SK-N-SH treated with all-trans-retinoic acid at 6 μM for 48 hours (cell line): ENCODE measurements around the gene TNFRSF4.
"Not testable (repeated sequence)": the region's sequence is repeated elsewhere in the genome, so short reads cannot be mapped to it uniquely, and the experiment has no call there.

ENCODE experiments used
- ATAC-seq: fragments of 200-7000 bp; cut with Tn5 transposase; 3 replicates; pipeline ENCODE4 v1.9.1; 2020; ENCODE audit warnings: mild to moderate bottlenecking, moderate library complexity
- ARNTL ChIP-seq: fragments of 450-650 bp; formaldehyde crosslinking; IDR thresholded peaks from 2 replicates; pipeline ENCODE4 v1.5.0; 2020; ENCODE audit warnings: low read depth, mild to moderate bottlenecking, moderate library complexity, borderline replicate concordance
- BACH2 ChIP-seq: fragments of 250-450 bp; sonication (Bioruptor Pico); IDR thresholded peaks from 2 replicates; pipeline ENCODE4 v1.9.0; 2021; ENCODE audit warnings: mild to moderate bottlenecking, borderline replicate concordance
- CSDC2 ChIP-seq: fragments of 250-450 bp; sonication (Bioruptor Pico); IDR thresholded peaks from 2 replicates; pipeline ENCODE4 v1.5.0; 2020; ENCODE audit warnings: mild to moderate bottlenecking, moderate library complexity
- GLIS3 ChIP-seq: fragments of 250-450 bp; sonication (Bioruptor Pico); IDR thresholded peaks from 2 replicates; pipeline ENCODE4 v1.5.0; 2020; ENCODE audit warnings: mild to moderate bottlenecking, moderate library complexity
- ISL1 ChIP-seq: fragments of 250-450 bp; sonication (Bioruptor Pico); IDR thresholded peaks from 2 replicates; pipeline ENCODE4 v2.1.2; 2022; ENCODE audit warnings: mild to moderate bottlenecking, moderate library complexity
- OSR1 ChIP-seq: fragments of 250-450 bp; sonication (Bioruptor Pico); IDR thresholded peaks from 2 replicates; pipeline ENCODE4 v1.8.0; 2022; ENCODE audit warnings: moderate library complexity, mild to moderate bottlenecking, inconsistent platforms
- PPARA ChIP-seq: fragments of 250-450 bp; sonication (Bioruptor Pico); IDR thresholded peaks from 2 replicates; pipeline ENCODE4 v1.5.0; 2020; ENCODE audit warnings: mild to moderate bottlenecking, borderline replicate concordance
- RARB ChIP-seq: fragments of 250-450 bp; sonication (Bioruptor Pico); IDR thresholded peaks from 2 replicates; pipeline ENCODE4 v1.8.0; 2021; ENCODE audit warnings: mild to moderate bottlenecking, moderate library complexity
- SNAI2 ChIP-seq: fragments of 250-450 bp; sonication (Bioruptor Pico); IDR thresholded peaks from 2 replicates; pipeline ENCODE4 v1.5.0; 2020; ENCODE audit warnings: mild to moderate bottlenecking, moderate library complexity
- TCF4 ChIP-seq: fragments of 250-450 bp; sonication (Bioruptor Pico); IDR thresholded peaks from 2 replicates; pipeline ENCODE4 v1.8.0; 2021; ENCODE audit warnings: mild to moderate bottlenecking, moderate library complexity, borderline replicate concordance
- TOX ChIP-seq: fragments of 250-450 bp; sonication (Bioruptor Pico); IDR thresholded peaks from 2 replicates; pipeline ENCODE4 v1.8.0; 2021; ENCODE audit warnings: mild to moderate bottlenecking, moderate library complexity, borderline replicate concordance
- ZC3H10 ChIP-seq: fragments of 250-450 bp; sonication (Bioruptor Pico); IDR thresholded peaks from 2 replicates; pipeline ENCODE4 v1.5.1; 2021; ENCODE audit warnings: mild to moderate bottlenecking, moderate library complexity
- ZFP3 ChIP-seq: fragments of 250-450 bp; sonication (Bioruptor Pico); IDR thresholded peaks from 2 replicates; pipeline ENCODE4 v1.5.0; 2020; ENCODE audit warnings: mild to moderate bottlenecking, moderate library complexity
- ZFP30 ChIP-seq: fragments of 450-650 bp; formaldehyde crosslinking; IDR thresholded peaks from 2 replicates; pipeline ENCODE4 v1.5.0; 2022; ENCODE audit warnings: mild to moderate bottlenecking, moderate library complexity
- ZNF565 ChIP-seq: fragments of 450-650 bp; formaldehyde crosslinking; conservative IDR thresholded peaks from 2 replicates; pipeline ENCODE4 v1.5.0; 2020; ENCODE audit warnings: low read depth, mild to moderate bottlenecking, moderate library complexity
- ZNF70 ChIP-seq: fragments of 450-650 bp; formaldehyde crosslinking; IDR thresholded peaks from 2 replicates; pipeline ENCODE4 v1.5.0; 2020; ENCODE audit warnings: mild to moderate bottlenecking, moderate library complexity
- ZNF8 ChIP-seq: fragments of 450-650 bp; formaldehyde crosslinking; IDR thresholded peaks from 2 replicates; pipeline ENCODE4 v1.5.0; 2020; ENCODE audit warnings: mild to moderate bottlenecking, moderate library complexity
- TF ChIP-seq, protein P1 (sequence below): fragments of 250-450 bp; sonication (Bioruptor Pico); IDR thresholded peaks from 2 replicates; pipeline ENCODE4 v1.5.0; 2020; ENCODE audit warnings: mild to moderate bottlenecking, moderate library complexity
- TF ChIP-seq, protein P2 (sequence below): fragments of 250-450 bp; sonication (Bioruptor Pico); IDR thresholded peaks from 2 replicates; pipeline ENCODE4 v1.5.1; 2020; ENCODE audit warnings: low read depth, mild to moderate bottlenecking, moderate library complexity
- TF ChIP-seq, protein P3 (sequence below): fragments of 250-450 bp; sonication (Bioruptor Pico); IDR thresholded peaks from 2 replicates; pipeline ENCODE4 v1.5.1; 2021; ENCODE audit warnings: mild to moderate bottlenecking, moderate library complexity
- TF ChIP-seq, protein P4 (sequence below): fragments of 250-450 bp; sonication (Bioruptor Pico); IDR thresholded peaks from 2 replicates; pipeline ENCODE4 v1.8.0; 2020; ENCODE audit warnings: mild to moderate bottlenecking, moderate library complexity, borderline replicate concordance
- TF ChIP-seq, protein P5 (sequence below): fragments of 250-450 bp; sonication (Bioruptor Pico); IDR thresholded peaks from 2 replicates; pipeline ENCODE4 v1.8.0; 2021; ENCODE audit warnings: low read depth, mild to moderate bottlenecking, moderate library complexity, borderline replicate concordance

TNFRSF4 gene

DNA sequence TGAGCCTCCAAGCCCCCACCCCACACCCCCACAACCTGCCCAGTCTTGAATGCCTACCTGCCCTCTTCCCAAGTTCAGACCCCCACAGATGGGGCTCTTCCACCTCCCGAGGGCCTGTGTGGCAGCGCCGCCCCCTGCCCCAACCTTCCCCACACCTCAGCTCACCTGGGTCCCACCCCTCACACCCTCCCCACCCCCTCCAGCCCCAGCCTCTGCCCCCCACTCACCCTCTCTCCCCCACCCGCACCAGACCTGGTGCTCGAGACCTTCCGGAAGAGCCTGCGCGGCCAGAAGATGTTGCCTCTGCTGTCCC is 16.8 kb downstream of the TNFRSF4 start:
- no peak for ATAC-seq
- TF ChIP-seq TOX (CRISPR knock-in tag): no peak
- TF ChIP-seq, protein P1, sequence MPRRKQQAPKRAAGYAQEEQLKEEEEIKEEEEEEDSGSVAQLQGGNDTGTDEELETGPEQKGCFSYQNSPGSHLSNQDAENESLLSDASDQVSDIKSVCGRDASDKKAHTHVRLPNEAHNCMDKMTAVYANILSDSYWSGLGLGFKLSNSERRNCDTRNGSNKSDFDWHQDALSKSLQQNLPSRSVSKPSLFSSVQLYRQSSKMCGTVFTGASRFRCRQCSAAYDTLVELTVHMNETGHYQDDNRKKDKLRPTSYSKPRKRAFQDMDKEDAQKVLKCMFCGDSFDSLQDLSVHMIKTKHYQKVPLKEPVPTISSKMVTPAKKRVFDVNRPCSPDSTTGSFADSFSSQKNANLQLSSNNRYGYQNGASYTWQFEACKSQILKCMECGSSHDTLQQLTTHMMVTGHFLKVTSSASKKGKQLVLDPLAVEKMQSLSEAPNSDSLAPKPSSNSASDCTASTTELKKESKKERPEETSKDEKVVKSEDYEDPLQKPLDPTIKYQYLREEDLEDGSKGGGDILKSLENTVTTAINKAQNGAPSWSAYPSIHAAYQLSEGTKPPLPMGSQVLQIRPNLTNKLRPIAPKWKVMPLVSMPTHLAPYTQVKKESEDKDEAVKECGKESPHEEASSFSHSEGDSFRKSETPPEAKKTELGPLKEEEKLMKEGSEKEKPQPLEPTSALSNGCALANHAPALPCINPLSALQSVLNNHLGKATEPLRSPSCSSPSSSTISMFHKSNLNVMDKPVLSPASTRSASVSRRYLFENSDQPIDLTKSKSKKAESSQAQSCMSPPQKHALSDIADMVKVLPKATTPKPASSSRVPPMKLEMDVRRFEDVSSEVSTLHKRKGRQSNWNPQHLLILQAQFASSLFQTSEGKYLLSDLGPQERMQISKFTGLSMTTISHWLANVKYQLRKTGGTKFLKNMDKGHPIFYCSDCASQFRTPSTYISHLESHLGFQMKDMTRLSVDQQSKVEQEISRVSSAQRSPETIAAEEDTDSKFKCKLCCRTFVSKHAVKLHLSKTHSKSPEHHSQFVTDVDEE (CRISPR knock-in tag): no peak
- TF ChIP-seq ZNF565 (CRISPR knock-in tag): no peak
- no peak for TF ChIP-seq BACH2 (CRISPR knock-in tag)
- TF ChIP-seq ISL1 (CRISPR knock-in tag): no peak

DNA sequence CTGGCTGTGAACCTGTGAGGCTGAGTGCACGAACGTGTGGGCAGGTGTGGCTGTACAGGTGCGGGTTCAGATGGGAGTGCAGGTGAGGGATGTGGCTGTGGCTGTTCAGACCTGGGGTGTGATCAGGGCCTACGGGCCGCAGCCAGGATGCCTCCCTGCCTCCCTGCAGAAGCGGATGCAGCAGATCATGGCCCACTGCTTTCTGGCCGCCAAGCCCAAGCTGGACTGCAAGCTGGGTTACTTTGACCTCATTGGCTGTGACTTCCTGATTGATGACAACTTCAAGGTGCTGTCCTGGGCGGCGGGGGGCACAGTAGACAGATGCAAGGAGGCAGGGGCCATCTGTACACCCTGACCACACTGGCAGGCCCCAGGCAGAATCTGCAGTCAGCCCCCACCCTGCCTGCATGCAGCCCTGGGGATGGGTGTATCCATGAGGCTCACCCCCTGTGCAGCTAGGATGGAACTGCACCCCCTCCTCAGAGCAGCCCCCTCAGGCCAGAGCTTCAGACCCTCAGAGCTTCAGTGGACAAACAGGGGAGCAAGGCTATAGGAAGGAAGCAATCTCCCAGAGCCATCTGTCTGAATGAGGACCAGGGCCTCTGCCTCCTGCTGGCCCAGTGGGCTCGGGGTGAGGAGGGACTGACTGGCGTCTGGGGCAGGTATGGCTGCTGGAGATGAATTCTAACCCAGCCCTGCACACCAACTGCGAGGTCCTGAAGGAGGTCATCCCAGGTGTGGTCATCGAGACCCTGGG is 17.3 kb downstream of the TNFRSF4 start:
- TF ChIP-seq ZNF565 (CRISPR knock-in tag) (no peak), PPARA (CRISPR knock-in tag) (no peak), ZNF70 (no peak), SNAI2 (no peak), ZC3H10 (CRISPR knock-in tag) (no peak), TOX (CRISPR knock-in tag) (no peak), RARB (no peak), ZFP3 (CRISPR knock-in tag) (no peak), ZFP30 (CRISPR knock-in tag) (no peak), CSDC2 (CRISPR knock-in tag) (no peak), ZNF8 (CRISPR knock-in tag) (no peak), ISL1 (CRISPR knock-in tag) (no peak)
- TF ChIP-seq, protein P1 (CRISPR knock-in tag): no peak
- TF ChIP-seq, protein P2, sequence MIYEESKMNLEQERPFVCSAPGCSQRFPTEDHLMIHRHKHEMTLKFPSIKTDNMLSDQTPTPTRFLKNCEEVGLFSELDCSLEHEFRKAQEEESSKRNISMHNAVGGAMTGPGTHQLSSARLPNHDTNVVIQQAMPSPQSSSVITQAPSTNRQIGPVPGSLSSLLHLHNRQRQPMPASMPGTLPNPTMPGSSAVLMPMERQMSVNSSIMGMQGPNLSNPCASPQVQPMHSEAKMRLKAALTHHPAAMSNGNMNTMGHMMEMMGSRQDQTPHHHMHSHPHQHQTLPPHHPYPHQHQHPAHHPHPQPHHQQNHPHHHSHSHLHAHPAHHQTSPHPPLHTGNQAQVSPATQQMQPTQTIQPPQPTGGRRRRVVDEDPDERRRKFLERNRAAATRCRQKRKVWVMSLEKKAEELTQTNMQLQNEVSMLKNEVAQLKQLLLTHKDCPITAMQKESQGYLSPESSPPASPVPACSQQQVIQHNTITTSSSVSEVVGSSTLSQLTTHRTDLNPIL: no peak
- TF ChIP-seq, protein P3, sequence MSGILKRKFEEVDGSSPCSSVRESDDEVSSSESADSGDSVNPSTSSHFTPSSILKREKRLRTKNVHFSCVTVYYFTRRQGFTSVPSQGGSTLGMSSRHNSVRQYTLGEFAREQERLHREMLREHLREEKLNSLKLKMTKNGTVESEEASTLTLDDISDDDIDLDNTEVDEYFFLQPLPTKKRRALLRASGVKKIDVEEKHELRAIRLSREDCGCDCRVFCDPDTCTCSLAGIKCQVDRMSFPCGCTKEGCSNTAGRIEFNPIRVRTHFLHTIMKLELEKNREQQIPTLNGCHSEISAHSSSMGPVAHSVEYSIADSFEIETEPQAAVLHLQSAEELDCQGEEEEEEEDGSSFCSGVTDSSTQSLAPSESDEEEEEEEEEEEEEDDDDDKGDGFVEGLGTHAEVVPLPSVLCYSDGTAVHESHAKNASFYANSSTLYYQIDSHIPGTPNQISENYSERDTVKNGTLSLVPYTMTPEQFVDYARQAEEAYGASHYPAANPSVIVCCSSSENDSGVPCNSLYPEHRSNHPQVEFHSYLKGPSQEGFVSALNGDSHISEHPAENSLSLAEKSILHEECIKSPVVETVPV (CRISPR knock-in tag): no peak
- TF ChIP-seq, protein P4, sequence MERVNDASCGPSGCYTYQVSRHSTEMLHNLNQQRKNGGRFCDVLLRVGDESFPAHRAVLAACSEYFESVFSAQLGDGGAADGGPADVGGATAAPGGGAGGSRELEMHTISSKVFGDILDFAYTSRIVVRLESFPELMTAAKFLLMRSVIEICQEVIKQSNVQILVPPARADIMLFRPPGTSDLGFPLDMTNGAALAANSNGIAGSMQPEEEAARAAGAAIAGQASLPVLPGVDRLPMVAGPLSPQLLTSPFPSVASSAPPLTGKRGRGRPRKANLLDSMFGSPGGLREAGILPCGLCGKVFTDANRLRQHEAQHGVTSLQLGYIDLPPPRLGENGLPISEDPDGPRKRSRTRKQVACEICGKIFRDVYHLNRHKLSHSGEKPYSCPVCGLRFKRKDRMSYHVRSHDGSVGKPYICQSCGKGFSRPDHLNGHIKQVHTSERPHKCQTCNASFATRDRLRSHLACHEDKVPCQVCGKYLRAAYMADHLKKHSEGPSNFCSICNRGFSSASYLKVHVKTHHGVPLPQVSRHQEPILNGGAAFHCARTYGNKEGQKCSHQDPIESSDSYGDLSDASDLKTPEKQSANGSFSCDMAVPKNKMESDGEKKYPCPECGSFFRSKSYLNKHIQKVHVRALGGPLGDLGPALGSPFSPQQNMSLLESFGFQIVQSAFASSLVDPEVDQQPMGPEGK: no peak
- ATAC-seq: no peak

DNA sequence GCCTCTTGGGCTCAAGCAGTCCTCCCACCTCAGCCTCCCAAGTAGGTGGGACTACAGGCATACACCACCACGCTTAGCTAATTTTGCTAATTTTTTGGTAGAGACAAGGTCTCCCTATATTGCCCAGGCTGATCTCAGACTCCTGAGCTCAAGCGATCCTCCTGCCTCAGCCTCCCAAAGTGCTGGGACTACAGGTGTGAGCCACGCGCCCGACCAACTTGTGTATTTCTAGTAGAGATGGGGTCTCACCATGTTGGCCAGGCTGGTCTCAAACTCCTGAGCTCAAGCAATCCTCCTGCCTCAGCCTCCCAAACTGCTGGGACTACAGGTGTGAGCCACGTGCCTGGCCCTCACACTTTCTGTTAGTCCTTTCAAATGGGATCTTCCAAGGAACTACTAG is 18.2 kb downstream of the TNFRSF4 start:
- ATAC-seq: not testable (repeated sequence)

DNA sequence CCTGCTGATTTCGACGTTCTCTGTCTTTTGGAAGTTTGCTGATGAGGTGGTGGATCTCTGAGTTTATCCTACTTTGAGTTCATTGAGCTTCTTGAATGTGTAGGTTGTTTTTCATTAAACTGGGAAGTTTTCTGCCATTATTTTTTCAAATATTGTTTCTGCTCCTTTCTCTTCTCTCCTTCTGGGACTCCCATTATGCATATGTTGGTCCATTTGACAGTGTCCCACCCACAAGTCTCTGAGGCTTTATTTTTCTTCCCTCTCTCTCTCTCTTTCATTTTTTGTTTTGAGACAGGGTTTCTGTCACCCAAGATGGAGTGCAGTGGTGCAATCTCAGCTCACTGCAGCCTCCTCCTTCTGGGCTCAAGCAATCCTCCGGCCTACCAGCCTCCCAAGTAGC is 19.2 kb downstream of the TNFRSF4 start:
- no peak for ATAC-seq
- TF ChIP-seq PPARA (CRISPR knock-in tag): no peak
- TF ChIP-seq, protein P5, sequence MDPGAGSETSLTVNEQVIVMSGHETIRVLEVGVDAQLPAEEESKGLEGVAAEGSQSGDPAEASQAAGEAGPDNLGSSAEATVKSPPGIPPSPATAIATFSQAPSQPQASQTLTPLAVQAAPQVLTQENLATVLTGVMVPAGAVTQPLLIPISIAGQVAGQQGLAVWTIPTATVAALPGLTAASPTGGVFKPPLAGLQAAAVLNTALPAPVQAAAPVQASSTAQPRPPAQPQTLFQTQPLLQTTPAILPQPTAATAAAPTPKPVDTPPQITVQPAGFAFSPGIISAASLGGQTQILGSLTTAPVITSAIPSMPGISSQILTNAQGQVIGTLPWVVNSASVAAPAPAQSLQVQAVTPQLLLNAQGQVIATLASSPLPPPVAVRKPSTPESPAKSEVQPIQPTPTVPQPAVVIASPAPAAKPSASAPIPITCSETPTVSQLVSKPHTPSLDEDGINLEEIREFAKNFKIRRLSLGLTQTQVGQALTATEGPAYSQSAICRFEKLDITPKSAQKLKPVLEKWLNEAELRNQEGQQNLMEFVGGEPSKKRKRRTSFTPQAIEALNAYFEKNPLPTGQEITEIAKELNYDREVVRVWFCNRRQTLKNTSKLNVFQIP (CRISPR knock-in tag): no peak
- TF ChIP-seq TCF4 (CRISPR knock-in tag): no peak
- TF ChIP-seq BACH2 (CRISPR knock-in tag): no peak
- TF ChIP-seq ZFP30 (CRISPR knock-in tag): no peak
- no peak for TF ChIP-seq ISL1 (CRISPR knock-in tag)
- TF ChIP-seq TOX (CRISPR knock-in tag): no peak
- TF ChIP-seq ZNF565 (CRISPR knock-in tag): no peak
- TF ChIP-seq ZNF8 (CRISPR knock-in tag): no peak
- no peak for TF ChIP-seq ARNTL
- TF ChIP-seq ZFP3 (CRISPR knock-in tag): no peak
- TF ChIP-seq OSR1 (CRISPR knock-in tag): no peak
- no peak for TF ChIP-seq ZNF70
- no peak for TF ChIP-seq ZC3H10 (CRISPR knock-in tag)
- no peak for TF ChIP-seq SNAI2
- no peak for TF ChIP-seq GLIS3 (CRISPR knock-in tag)
